ENCODE data around the gene AP1S1. TPM values are rescaled to one million over a fixed set of nuclear protein-coding genes. Genes with fewer than 3 reads are reported as not detected.

AP1S1 gene
- total RNA-seq, 1 donor from 2014 or later = 28.4 TPM

DNA sequence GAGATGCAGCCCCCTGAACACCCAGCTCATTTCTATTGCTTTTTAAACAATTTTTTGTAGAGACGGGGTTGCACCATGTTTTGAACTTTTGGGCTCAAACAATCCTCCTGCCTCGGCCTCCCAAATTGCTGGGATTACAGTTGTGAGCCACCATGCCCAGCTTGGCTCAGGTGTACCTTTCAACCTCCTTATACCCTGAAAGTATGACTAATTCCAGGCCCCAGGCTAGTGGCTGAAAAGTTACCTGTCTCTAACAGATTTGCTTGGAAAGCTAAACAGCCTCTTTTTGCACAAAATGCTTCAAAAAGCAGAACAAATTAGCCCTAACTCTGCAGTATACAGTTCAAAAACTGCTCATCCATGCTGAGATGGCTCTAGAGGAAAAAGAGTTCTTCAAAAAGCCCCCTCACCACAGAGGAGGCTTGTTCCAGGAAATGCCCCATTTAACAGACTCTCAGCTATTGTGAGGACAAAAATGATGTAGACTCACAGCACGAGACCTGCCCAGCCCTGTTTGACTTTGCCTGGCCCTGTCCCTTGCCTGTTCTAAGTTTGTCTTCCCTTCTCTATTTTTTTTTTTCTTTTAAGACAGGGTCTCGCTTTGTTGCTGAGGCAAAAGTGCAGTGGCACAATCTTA lies 13.4 kb upstream of the AP1S1 start:
- no peak for TF ChIP-seq CTCF (IDR thresholded peaks at IDR 0.05)
- DNase-seq (no peak), ATAC-seq (no peak)
- H3K9me3 ChIP-seq = no peaks in the 10 kb centered on the region
- intact Hi-C loops (cut with DNase I) = no loop called here
- H3K27ac ChIP-seq = no peak overlapping the region
- H3K4me3 ChIP-seq = no peak overlapping the region
- H3K27me3 ChIP-seq (ENCODE audit: low read depth) = peaks cover 4% of the 10 kb centered on the region
- H3K36me3 ChIP-seq = no peaks in the 10 kb centered on the region
- H3K4me1 ChIP-seq = peaks cover 14% of the 10 kb centered on the region

DNA sequence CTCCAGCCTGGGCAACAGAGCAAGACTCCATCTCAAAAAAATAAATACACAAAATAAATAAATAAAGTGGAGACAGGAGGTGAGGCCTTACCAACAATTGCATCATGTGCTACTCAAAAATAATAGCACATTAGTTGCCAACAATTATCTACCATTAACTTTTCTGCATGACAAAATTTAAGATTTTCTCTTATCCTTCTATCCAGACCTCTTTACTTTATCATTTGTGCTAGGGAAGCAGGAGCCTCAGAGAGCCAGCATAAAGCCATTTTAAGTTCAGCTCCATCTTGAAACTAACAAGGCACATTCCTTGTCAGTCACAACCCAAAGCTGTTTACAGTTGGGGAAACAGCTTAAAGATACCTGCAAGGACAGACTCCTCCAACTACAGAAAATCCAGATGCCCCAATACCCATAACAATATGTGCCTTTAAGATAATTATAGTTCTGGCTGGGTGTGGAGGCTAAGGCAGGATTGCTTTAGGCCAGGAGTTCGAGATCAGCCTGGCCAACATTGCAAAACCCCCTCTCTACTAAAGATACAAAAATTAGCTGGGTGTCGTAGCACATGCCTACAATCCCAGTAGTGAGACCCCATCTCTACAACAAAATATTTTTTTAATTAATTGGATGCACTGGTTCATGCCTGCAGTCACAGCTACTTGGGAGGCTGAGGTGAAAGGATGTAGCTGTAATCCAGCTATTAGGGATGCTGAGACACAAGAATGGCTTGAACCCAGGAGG lies 2.2 kb upstream of the AP1S1 start:
- intact Hi-C loops (cut with DNase I) = no loop called here
- Histone ChIP-seq H3K27ac (no peak overlapping the region), H3K4me3 (no peak overlapping the region), H3K4me1 (peaks cover 11% of the 10 kb centered on the region), H3K9me3 (no peaks in the 10 kb centered on the region), H3K27me3 (ENCODE audit: low read depth) (no peaks in the 10 kb centered on the region), H3K36me3 (peaks cover 7% of the 10 kb centered on the region)
- DNase-seq = no peak
- no peak for ATAC-seq
- no peak for TF ChIP-seq CTCF (IDR thresholded peaks at IDR 0.05)

DNA sequence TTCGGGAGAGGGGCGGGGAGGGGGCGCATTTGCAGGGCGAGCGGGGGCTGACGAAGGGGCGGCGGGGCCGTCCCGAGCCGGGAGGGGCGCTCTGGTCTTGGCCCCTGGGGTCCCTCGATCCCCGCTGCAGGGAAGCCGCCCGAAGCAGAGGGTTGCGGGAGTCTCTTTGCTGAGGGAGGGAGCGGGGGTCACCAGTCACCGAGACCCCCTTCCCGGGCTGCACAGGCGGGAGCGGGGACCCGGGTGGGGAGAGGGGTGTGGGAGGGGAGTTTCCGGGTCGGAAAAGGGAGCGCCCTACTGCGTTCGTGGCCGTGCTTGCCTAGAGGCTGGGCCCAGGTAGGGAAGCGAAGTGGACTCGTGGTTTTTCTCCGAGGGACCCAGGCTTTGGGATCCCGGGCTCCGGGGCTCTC lies 422 bp downstream of the AP1S1 start:
- H3K36me3 ChIP-seq = peaks cover 30% of the 10 kb centered on the region
- no peaks in the 10 kb centered on the region for H3K9me3 ChIP-seq
- peaks cover 11% of the 10 kb centered on the region for H3K4me1 ChIP-seq
- intact Hi-C loops (cut with DNase I) = no loop called here
- no peak overlapping the region for H3K27ac ChIP-seq
- no peak for DNase-seq
- peak; percentile 58 to 70 for ATAC-seq
- H3K27me3 ChIP-seq (ENCODE audit: low read depth) = no peaks in the 10 kb centered on the region
- peak overlapping the region; percentile 83 for H3K4me3 ChIP-seq
- TF ChIP-seq CTCF (IDR thresholded peaks at IDR 0.05) = no peak

- H3K36me3 ChIP-seq = peaks cover 32% of the 10 kb centered on the region
- peaks cover 11% of the 10 kb centered on the region for H3K4me1 ChIP-seq
- no peaks in the 10 kb centered on the region for H3K27me3 ChIP-seq (ENCODE audit: low read depth)
- H3K4me3 ChIP-seq = peak overlapping the region; percentile 83
- no peaks in the 10 kb centered on the region for H3K9me3 ChIP-seq
- no peak for TF ChIP-seq CTCF (IDR thresholded peaks at IDR 0.05)
- H3K27ac ChIP-seq = no peak overlapping the region
- no peak for DNase-seq
- intact Hi-C loops (cut with DNase I) = no loop called here
- ATAC-seq = no peak
Observed at GRCh38 chr7:101155303-101155702, 1.0 kb downstream of the AP1S1 start.

- Histone ChIP-seq H3K9me3 (no peaks in the 10 kb centered on the region), H3K27me3 (ENCODE audit: low read depth) (no peaks in the 10 kb centered on the region), H3K36me3 (peaks cover 38% of the 10 kb centered on the region), H3K4me3 (no peak overlapping the region), H3K27ac (no peak overlapping the region), H3K4me1 (peaks cover 11% of the 10 kb centered on the region)
- ATAC-seq = no peak
- no peak for TF ChIP-seq CTCF (IDR thresholded peaks at IDR 0.05)
- intact Hi-C loops (cut with DNase I) = no loop called here
- DNase-seq = no peak
Observed at GRCh38 chr7:101156277-101156676, 2.0 kb downstream of the AP1S1 start.

All from lower lobe of right lung (tissue), 2 donors.